Measurements from ENCODE around the gene SCGB2B2.
"Not testable (repeated sequence)": the region's sequence is repeated elsewhere in the genome, so short reads cannot be mapped to it uniquely, and the experiment has no call there.

SCGB2B2 gene

DNA sequence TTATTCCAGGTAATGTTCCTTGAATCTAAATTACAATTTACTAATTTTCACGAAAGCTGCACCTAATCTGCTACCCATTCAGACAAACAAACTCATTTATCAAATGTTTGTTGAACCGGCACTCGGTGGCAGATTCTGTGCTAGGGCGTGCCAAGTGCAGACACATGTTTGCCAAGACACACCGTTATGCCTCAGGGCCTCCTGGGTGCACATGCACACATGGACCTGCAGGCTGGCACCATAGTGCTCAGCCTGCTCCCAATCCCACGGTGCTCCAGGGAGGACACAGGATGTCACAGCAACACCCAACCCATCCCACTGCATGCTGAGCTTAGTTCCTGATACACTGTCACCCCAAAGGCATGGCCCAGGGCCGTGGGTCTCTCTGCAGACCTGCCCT, 7.7 kb downstream of the SCGB2B2 start:
- no peaks in the 10 kb centered on the region for H3K36me3 ChIP-seq (ENCODE audit: control insufficient read depth, insufficient read depth, low read length)
- no peaks in the 10 kb centered on the region for H3K4me1 ChIP-seq (ENCODE audit: control insufficient read depth, insufficient read depth, low read length, poor library complexity, severe bottlenecking)
- H3K4me3 ChIP-seq (ENCODE audit: extremely low read depth, insufficient read depth, low read length, poor library complexity, severe bottlenecking): no peak overlapping the region
- 86 to 92% methylated on average over 5 to 6 of the region's 7 CpGs for WGBS, 2 experiments (ENCODE audit: insufficient coverage in 2 of 2)
- H3K9me3 ChIP-seq (ENCODE audit: control insufficient read depth, low read length): no peaks in the 10 kb centered on the region
- H3K27ac ChIP-seq (ENCODE audit: low read depth, low read length, severe bottlenecking): no peak overlapping the region

- not testable (repeated sequence) for H3K36me3 ChIP-seq (ENCODE audit: control insufficient read depth, insufficient read depth, low read length); H3K4me1 ChIP-seq (ENCODE audit: control insufficient read depth, insufficient read depth, low read length, poor library complexity, severe bottlenecking); H3K4me3 ChIP-seq (ENCODE audit: extremely low read depth, insufficient read depth, low read length, poor library complexity, severe bottlenecking); H3K9me3 ChIP-seq (ENCODE audit: control insufficient read depth, low read length); H3K27ac ChIP-seq (ENCODE audit: low read depth, low read length, severe bottlenecking)
- WGBS, 2 experiments (ENCODE audit: insufficient coverage in 2 of 2): 80 to 82% methylated on average over 3 to 4 of the region's 5 CpGs
These were observed 8.3 kb downstream of the SCGB2B2 start for GRCh38 chr19:34668690-34669089.

DNA sequence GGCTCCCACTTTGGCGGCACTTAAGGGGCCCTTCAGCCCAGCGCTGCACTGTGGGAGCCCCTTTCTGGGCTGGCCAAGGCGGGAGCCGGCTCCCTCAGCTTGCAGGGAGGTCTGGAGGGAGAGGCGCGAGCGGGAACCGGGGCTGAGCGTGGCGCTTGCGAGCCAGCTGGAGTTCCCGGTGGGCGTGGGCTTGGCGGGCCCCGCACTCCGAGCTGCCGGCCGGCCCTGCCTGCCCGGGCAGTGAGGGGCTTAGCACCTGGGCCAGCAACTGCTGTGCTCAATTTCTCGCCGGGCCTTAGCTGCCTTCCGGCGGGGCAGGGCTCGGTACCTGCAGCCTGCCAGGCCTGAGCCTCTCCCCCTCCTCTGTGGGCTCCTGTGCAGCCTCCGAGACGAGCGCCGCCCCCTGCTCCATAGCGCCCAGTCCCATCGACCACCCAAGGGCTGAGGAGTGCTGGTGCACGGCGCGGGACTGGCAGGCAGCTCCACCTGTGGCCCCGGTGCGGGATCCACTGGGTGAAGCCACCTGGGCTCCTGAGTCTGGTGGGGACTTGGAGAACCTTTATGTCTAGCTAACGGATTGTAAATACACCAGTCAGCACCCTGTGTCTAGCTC, 8.8 kb downstream of the SCGB2B2 start:
- not testable (repeated sequence) for H3K9me3 ChIP-seq (ENCODE audit: control insufficient read depth, low read length); H3K4me1 ChIP-seq (ENCODE audit: control insufficient read depth, insufficient read depth, low read length, poor library complexity, severe bottlenecking); H3K36me3 ChIP-seq (ENCODE audit: control insufficient read depth, insufficient read depth, low read length); H3K27ac ChIP-seq (ENCODE audit: low read depth, low read length, severe bottlenecking); H3K4me3 ChIP-seq (ENCODE audit: extremely low read depth, insufficient read depth, low read length, poor library complexity, severe bottlenecking)
- WGBS, 2 experiments (ENCODE audit: insufficient coverage in 2 of 2): 90 to 92% methylated on average over 30 to 32 of the region's 36 CpGs

DNA sequence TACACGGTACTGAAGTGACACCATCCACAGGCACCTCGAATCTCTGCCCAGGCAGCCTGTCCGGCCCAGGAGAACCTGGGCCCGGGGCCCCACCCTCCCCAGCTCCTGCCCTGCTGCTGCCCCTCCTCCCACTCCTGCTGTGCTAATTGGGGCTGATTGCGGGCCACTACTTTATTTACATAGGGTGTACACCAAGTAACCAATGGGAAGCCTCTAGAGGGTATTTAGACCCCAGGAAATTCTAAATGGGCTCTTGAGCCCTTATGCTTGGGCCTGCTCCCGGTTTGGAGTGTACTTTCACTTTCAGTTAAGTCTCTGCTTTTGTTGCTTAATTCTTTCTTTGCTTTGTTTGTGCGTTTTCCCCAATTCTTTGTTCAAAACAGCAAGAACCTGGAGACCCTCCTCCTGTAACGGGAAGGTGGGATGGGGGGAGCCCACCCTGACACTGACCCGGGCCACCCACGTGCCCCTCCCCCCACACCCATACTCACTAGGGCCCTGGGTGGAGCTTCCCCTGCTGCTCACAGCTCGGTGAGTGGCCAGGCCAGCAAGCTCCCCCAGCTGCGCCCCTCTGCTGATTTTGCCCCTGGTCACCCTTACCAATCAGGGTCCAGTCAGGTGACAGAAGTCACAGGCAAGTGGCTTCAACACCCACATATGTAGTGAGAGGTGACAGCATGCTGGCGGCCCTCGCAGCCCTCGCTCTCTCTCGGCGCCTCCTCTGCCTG, 9.4 kb downstream of the SCGB2B2 start:
- 72 to 85% methylated on average over 10 to 11 of the region's 17 CpGs for WGBS, 2 experiments (ENCODE audit: insufficient coverage in 2 of 2)
- Histone ChIP-seq H3K9me3 (ENCODE audit: control insufficient read depth, low read length) (no peaks in the 10 kb centered on the region), H3K4me1 (ENCODE audit: control insufficient read depth, insufficient read depth, low read length, poor library complexity, severe bottlenecking) (no peaks in the 10 kb centered on the region), H3K36me3 (ENCODE audit: control insufficient read depth, insufficient read depth, low read length) (no peaks in the 10 kb centered on the region), H3K4me3 (ENCODE audit: extremely low read depth, insufficient read depth, low read length, poor library complexity, severe bottlenecking) (no peak overlapping the region), H3K27ac (ENCODE audit: low read depth, low read length, severe bottlenecking) (no peak overlapping the region)

- Histone ChIP-seq H3K36me3 (ENCODE audit: control insufficient read depth, insufficient read depth, low read length) (no peaks in the 10 kb centered on the region), H3K9me3 (ENCODE audit: control insufficient read depth, low read length) (no peaks in the 10 kb centered on the region), H3K4me1 (ENCODE audit: control insufficient read depth, insufficient read depth, low read length, poor library complexity, severe bottlenecking) (no peaks in the 10 kb centered on the region), H3K27ac (ENCODE audit: low read depth, low read length, severe bottlenecking) (no peak overlapping the region), H3K4me3 (ENCODE audit: extremely low read depth, insufficient read depth, low read length, poor library complexity, severe bottlenecking) (no peak overlapping the region)
- 80 to 84% methylated on average over 2 to 9 of the region's 9 CpGs for WGBS, 2 experiments (ENCODE audit: insufficient coverage in 2 of 2)
These were observed 10.0 kb downstream of the SCGB2B2 start for GRCh38 chr19:34666958-34667265.

- Histone ChIP-seq H3K4me1 (ENCODE audit: control insufficient read depth, insufficient read depth, low read length, poor library complexity, severe bottlenecking) (no peaks in the 10 kb centered on the region), H3K9me3 (ENCODE audit: control insufficient read depth, low read length) (no peaks in the 10 kb centered on the region), H3K4me3 (ENCODE audit: extremely low read depth, insufficient read depth, low read length, poor library complexity, severe bottlenecking) (no peak overlapping the region), H3K36me3 (ENCODE audit: control insufficient read depth, insufficient read depth, low read length) (no peaks in the 10 kb centered on the region), H3K27ac (ENCODE audit: low read depth, low read length, severe bottlenecking) (no peak overlapping the region)
- WGBS, 2 experiments (ENCODE audit: insufficient coverage in 2 of 2): 89 to 91% methylated on average over 20 to 24 of the region's 25 CpGs
These were observed 10.6 kb downstream of the SCGB2B2 start for GRCh38 chr19:34666200-34666957.

GRCh38 chr19:34665275-34665674, 11.7 kb downstream of the SCGB2B2 start:
- not testable (repeated sequence) for H3K27ac ChIP-seq (ENCODE audit: low read depth, low read length, severe bottlenecking); H3K36me3 ChIP-seq (ENCODE audit: control insufficient read depth, insufficient read depth, low read length); H3K4me1 ChIP-seq (ENCODE audit: control insufficient read depth, insufficient read depth, low read length, poor library complexity, severe bottlenecking); H3K9me3 ChIP-seq (ENCODE audit: control insufficient read depth, low read length); H3K4me3 ChIP-seq (ENCODE audit: extremely low read depth, insufficient read depth, low read length, poor library complexity, severe bottlenecking)
- 91 to 100% methylated on average over 1 to 2 of the region's 4 CpGs for WGBS, 2 experiments (ENCODE audit: insufficient coverage in 2 of 2)

DNA sequence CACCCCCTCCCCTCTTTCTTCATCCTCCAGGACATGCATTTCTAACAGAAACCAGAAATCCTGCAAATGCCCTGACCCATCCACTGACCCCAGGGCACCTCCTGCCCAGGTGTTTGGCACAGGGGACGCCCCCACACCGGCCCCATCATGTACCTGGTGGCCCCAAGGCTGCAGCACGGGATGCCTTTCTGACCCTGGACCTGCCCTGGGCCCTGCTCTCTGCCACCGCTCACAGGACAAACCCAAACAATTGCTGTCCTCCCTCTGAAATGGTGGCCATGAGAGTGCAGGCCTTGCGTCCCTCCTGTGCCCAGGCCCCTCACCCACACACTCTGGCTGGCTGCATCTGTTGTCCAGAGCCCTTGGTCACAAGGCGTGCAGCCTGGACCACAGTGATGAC, 12.1 kb downstream of the SCGB2B2 start:
- no peaks in the 10 kb centered on the region for H3K4me1 ChIP-seq (ENCODE audit: control insufficient read depth, insufficient read depth, low read length, poor library complexity, severe bottlenecking)
- no peak overlapping the region for H3K4me3 ChIP-seq (ENCODE audit: extremely low read depth, insufficient read depth, low read length, poor library complexity, severe bottlenecking)
- H3K27ac ChIP-seq (ENCODE audit: low read depth, low read length, severe bottlenecking): no peak overlapping the region
- WGBS, 2 experiments (ENCODE audit: insufficient coverage in 2 of 2): 57 to 73% methylated on average over 5 to 6 of the region's 6 CpGs
- H3K36me3 ChIP-seq (ENCODE audit: control insufficient read depth, insufficient read depth, low read length): no peaks in the 10 kb centered on the region
- H3K9me3 ChIP-seq (ENCODE audit: control insufficient read depth, low read length): no peaks in the 10 kb centered on the region

DNA sequence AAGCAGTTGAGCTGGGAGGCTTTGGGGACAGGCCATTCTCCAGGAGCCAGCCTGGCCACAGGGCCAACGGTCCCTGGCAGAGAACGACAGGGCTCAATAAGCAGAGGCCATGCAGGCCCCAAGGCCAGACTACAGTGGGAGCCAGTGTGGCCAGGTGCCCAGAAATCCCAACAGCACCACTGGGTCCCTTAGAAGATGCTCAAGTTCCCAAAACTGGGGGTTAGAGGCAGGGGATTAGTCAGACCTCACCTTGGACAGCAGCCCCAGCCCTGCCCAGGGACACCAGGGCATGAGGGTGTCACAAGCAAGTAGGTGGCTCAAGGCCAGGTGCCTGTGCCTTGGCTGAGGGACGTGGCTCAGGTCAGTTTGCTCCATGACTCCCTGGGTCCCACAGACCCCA, 12.8 kb downstream of the SCGB2B2 start:
- Histone ChIP-seq H3K9me3 (ENCODE audit: control insufficient read depth, low read length) (no peaks in the 10 kb centered on the region), H3K36me3 (ENCODE audit: control insufficient read depth, insufficient read depth, low read length) (no peaks in the 10 kb centered on the region), H3K27ac (ENCODE audit: low read depth, low read length, severe bottlenecking) (no peak overlapping the region), H3K4me1 (ENCODE audit: control insufficient read depth, insufficient read depth, low read length, poor library complexity, severe bottlenecking) (no peaks in the 10 kb centered on the region), H3K4me3 (ENCODE audit: extremely low read depth, insufficient read depth, low read length, poor library complexity, severe bottlenecking) (no peak overlapping the region)
- WGBS, 2 experiments (ENCODE audit: insufficient coverage in 2 of 2): 74 to 85% methylated on average over 3 of the region's 3 CpGs

DNA sequence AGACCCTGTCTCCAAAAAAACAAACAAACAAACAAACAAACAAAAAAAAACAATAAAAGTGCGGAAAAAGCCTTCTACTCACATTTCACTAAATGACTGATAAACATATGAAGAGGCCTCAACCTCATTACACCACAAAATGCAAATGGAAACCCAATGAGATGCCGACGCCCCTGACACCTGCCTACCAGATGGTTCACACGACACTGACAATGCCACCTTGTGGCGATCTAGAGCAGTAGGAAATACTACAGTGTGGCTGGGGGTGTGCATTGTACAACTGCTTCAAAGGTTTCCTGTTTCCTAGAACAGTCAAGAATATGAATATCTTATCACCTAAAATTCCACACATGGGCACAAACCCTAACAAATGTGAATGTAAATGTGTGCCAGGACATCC, 14.0 kb downstream of the SCGB2B2 start:
- H3K4me1 ChIP-seq (ENCODE audit: control insufficient read depth, insufficient read depth, low read length, poor library complexity, severe bottlenecking): no peaks in the 10 kb centered on the region
- no peaks in the 10 kb centered on the region for H3K9me3 ChIP-seq (ENCODE audit: control insufficient read depth, low read length)
- H3K27ac ChIP-seq (ENCODE audit: low read depth, low read length, severe bottlenecking): no peak overlapping the region
- no peak overlapping the region for H3K4me3 ChIP-seq (ENCODE audit: extremely low read depth, insufficient read depth, low read length, poor library complexity, severe bottlenecking)
- no peaks in the 10 kb centered on the region for H3K36me3 ChIP-seq (ENCODE audit: control insufficient read depth, insufficient read depth, low read length)
- 17 to 32% methylated on average over 1 to 3 of the region's 5 CpGs for WGBS, 2 experiments (ENCODE audit: insufficient coverage in 2 of 2)

- Histone ChIP-seq H3K36me3 (ENCODE audit: control insufficient read depth, insufficient read depth, low read length) (no peaks in the 10 kb centered on the region), H3K9me3 (ENCODE audit: control insufficient read depth, low read length) (no peaks in the 10 kb centered on the region), H3K4me1 (ENCODE audit: control insufficient read depth, insufficient read depth, low read length, poor library complexity, severe bottlenecking) (no peaks in the 10 kb centered on the region), H3K4me3 (ENCODE audit: extremely low read depth, insufficient read depth, low read length, poor library complexity, severe bottlenecking) (no peak overlapping the region), H3K27ac (ENCODE audit: low read depth, low read length, severe bottlenecking) (no peak overlapping the region)
- WGBS, 2 experiments (ENCODE audit: insufficient coverage in 2 of 2): 92 to 95% methylated on average over 2 of the region's 3 CpGs
These were observed 15.6 kb downstream of the SCGB2B2 start for GRCh38 chr19:34661357-34661756.
